GM21515 (cell line): ENCODE measurements around the gene GNAS.
"Not testable (repeated sequence)": the region's sequence is repeated elsewhere in the genome, so short reads cannot be mapped to it uniquely, and the experiment has no call there.

Experiments used
- ATAC-seq: cut with Tn5 transposase; IDR thresholded peaks from one replicate; pipeline ENCODE4 v1.9.1; 2021; ENCODE audit not compliant: unreplicated experiment

GNAS gene

GRCh38 chr20:58852543-58853271 is at the start of gene GNAS:
Gene GNAS (plus strand): TSS chr20:58852716.
- ATAC-seq: no peak

- no peak for ATAC-seq
Observed at GRCh38 chr20:58803533-58803932, 49.0 kb upstream of the GNAS start.

- no peak for ATAC-seq
Observed at GRCh38 chr20:58807801-58808200, 44.7 kb upstream of the GNAS start.

GRCh38 chr20:58808271-58809046 is 44.1 kb upstream of the GNAS start:
- ATAC-seq: no peak

GRCh38 chr20:58810116-58810878 is 42.2 kb upstream of the GNAS start:
- ATAC-seq: no peak

GRCh38 chr20:58810879-58811250 is 41.7 kb upstream of the GNAS start:
- no peak for ATAC-seq

GRCh38 chr20:58811334-58811733 is 41.2 kb upstream of the GNAS start:
- no peak for ATAC-seq

GRCh38 chr20:58813369-58813768 is 39.1 kb upstream of the GNAS start:
- ATAC-seq: no peak

- no peak for ATAC-seq
Observed at GRCh38 chr20:58815448-58815847, 37.1 kb upstream of the GNAS start.

- no peak for ATAC-seq
Observed at GRCh38 chr20:58816051-58816450, 36.5 kb upstream of the GNAS start.

- ATAC-seq: no peak
Observed at GRCh38 chr20:58816957-58817651, 35.4 kb upstream of the GNAS start.

GRCh38 chr20:58817748-58818147 is 34.8 kb upstream of the GNAS start:
- ATAC-seq: no peak

- ATAC-seq: no peak
Observed at GRCh38 chr20:58818586-58819285, 33.8 kb upstream of the GNAS start.

- ATAC-seq: no peak
Observed at GRCh38 chr20:58819921-58820320, 32.6 kb upstream of the GNAS start.

GRCh38 chr20:58820515-58820914 is 32.0 kb upstream of the GNAS start:
- ATAC-seq: not testable (repeated sequence)

- no peak for ATAC-seq
Observed at GRCh38 chr20:58822149-58822548, 30.4 kb upstream of the GNAS start.

- no peak for ATAC-seq
Observed at GRCh38 chr20:58822748-58823730, 29.5 kb upstream of the GNAS start.

GRCh38 chr20:58824843-58825242 is 27.7 kb upstream of the GNAS start:
- ATAC-seq: no peak

- no peak for ATAC-seq
Observed at GRCh38 chr20:58825450-58825849, 27.1 kb upstream of the GNAS start.
